NT2/D1 (cell line): Measurements from ENCODE around the gene ARL6IP4.

Source experiments
- DNase-seq: peaks from one replicate; pipeline ENCODE4 v3.0.0-alpha.2; 2011; ENCODE audit warnings: low read depth, low spot score
- H3K27me3 ChIP-seq: 2 replicates; pipeline ENCODE4 v1.6.0; 2011; ENCODE audit warnings: mild to moderate bottlenecking; ENCODE audit not compliant: insufficient read length, insufficient read depth
- H3K36me3 ChIP-seq: 2 replicates; pipeline ENCODE4 v1.6.1; 2011; ENCODE audit warnings: mild to moderate bottlenecking, low read length, mixed read lengths; ENCODE audit not compliant: insufficient read depth, insufficient read length
- H3K4me1 ChIP-seq: 2 replicates; pipeline ENCODE4 v1.5.1; 2011; ENCODE audit not compliant: insufficient read depth, insufficient read length
- H3K4me3 ChIP-seq: 2 replicates; pipeline ENCODE4 v1.5.1; 2011; ENCODE audit warnings: low read depth; ENCODE audit not compliant: insufficient read length
- H3K9ac ChIP-seq: 2 replicates; pipeline ENCODE4 v1.6.0; 2011; ENCODE audit warnings: low read depth; ENCODE audit not compliant: insufficient read length
- H3K9me3 ChIP-seq: 2 replicates; pipeline ENCODE4 v1.5.1; 2011; ENCODE audit warnings: mild to moderate bottlenecking, low read length; ENCODE audit not compliant: insufficient read depth
- SUZ12 ChIP-seq: IDR thresholded peaks from 2 replicates; pipeline ENCODE4 v1.6.1; 2011; ENCODE audit not compliant: insufficient read length, insufficient read depth; ENCODE audit errors: extremely low read depth
- YY1 ChIP-seq: IDR thresholded peaks from 2 replicates; pipeline ENCODE4 v1.6.1; 2011; ENCODE audit not compliant: insufficient read length, insufficient read depth
- ZNF274 ChIP-seq: IDR thresholded peaks from 2 replicates; pipeline ENCODE4 v1.6.1; 2011; ENCODE audit warnings: mild to moderate bottlenecking, low read depth, low read length

Gene ARL6IP4

DNA sequence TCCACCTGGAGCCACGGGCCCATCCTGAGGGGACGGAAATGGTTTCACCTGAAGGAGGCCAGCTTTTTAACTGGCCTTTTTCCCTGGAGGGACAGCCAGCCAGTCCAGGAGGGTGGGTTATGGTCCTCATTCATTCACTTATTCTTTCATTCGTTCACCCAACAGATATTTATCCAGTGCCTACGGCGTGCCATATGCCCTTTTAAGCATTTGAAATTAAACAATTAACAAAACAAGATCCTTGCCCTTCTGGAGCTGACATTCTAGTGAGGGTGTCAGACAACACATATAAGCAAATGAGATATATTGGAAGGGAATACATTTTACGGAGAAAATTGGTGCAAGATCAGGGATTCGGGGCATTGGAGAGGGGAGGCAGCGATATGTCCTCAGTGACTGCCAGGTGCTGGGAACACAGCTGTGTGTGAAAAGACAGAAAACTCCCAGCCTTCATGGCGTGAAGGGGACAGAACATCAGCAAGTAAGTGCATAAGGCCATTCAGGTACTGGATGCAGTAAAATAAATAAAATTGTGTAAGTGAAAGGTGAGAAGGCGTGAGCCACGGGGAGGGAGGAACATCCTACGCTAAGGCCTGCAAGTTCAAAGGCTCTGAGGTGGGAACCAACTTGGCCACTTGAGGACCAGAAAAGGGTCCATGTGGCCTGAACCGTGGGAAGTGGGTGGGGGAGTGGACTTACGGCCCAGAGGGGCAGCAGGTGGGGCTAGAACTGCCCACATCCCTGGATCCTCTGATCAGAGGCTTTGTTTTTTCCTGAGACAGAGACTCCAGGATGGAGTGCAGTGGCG lies 13.5 kb upstream of the ARL6IP4 start:
- no peaks in the 10 kb centered on the region for H3K27me3 ChIP-seq
- TF ChIP-seq ZNF274 (no peak), YY1 (no peak), SUZ12 (no peak)
- H3K4me3 ChIP-seq: no peak overlapping the region
- H3K9ac ChIP-seq: no peak overlapping the region
- peaks cover 13% of the 10 kb centered on the region for H3K4me1 ChIP-seq
- H3K36me3 ChIP-seq: no peaks in the 10 kb centered on the region
- no peaks in the 10 kb centered on the region for H3K9me3 ChIP-seq
- DNase-seq: no peak

DNA sequence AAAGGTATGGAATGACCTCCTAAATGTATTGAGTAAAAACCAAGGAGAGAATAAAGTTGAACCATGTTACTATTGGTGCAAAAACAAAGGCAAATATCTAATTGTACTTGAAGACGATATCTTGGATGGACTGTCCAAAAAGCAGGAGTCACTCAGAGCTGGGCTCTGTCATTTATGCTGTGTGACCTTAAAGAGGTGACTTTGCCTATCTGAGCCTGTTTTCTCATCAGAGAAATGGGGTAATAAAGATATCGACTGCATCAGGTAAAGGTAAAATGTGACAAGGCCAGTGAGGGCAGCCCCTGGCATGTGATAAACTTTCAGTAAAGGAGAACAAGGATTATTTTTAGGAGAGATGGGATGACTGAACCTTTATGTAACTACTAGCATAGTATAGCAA lies 12.4 kb upstream of the ARL6IP4 start:
- Histone ChIP-seq H3K27me3 (no peaks in the 10 kb centered on the region), H3K9ac (no peak overlapping the region), H3K4me3 (no peak overlapping the region), H3K36me3 (no peaks in the 10 kb centered on the region), H3K9me3 (no peaks in the 10 kb centered on the region), H3K4me1 (peaks cover 13% of the 10 kb centered on the region)
- TF ChIP-seq SUZ12: no peak
- TF ChIP-seq YY1: no peak
- TF ChIP-seq ZNF274: no peak
- no peak for DNase-seq

DNA sequence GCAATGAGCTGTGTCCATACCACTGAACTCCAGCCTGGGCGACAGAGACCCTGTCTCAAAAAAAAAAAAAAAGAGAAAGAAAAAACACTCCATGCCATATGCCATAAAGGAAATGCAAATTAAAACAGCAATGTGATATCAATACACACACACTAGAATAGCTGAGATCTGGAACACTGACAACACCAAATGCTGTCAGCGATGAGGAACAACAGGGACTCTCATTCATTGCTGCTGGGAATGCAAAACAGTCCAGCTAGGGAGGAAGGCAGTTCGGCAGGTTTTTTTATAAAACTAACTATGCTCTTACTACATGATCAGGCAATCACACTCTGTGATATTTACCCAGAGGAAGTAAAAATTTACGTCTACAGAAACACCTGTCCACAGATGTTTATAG lies 10.8 kb upstream of the ARL6IP4 start:
- DNase-seq: no peak
- Histone ChIP-seq H3K27me3 (no peaks in the 10 kb centered on the region), H3K4me3 (no peak overlapping the region), H3K36me3 (no peaks in the 10 kb centered on the region), H3K9ac (no peak overlapping the region), H3K9me3 (no peaks in the 10 kb centered on the region), H3K4me1 (peaks cover 6% of the 10 kb centered on the region)
- TF ChIP-seq ZNF274 (no peak), YY1 (no peak), SUZ12 (no peak)

DNA sequence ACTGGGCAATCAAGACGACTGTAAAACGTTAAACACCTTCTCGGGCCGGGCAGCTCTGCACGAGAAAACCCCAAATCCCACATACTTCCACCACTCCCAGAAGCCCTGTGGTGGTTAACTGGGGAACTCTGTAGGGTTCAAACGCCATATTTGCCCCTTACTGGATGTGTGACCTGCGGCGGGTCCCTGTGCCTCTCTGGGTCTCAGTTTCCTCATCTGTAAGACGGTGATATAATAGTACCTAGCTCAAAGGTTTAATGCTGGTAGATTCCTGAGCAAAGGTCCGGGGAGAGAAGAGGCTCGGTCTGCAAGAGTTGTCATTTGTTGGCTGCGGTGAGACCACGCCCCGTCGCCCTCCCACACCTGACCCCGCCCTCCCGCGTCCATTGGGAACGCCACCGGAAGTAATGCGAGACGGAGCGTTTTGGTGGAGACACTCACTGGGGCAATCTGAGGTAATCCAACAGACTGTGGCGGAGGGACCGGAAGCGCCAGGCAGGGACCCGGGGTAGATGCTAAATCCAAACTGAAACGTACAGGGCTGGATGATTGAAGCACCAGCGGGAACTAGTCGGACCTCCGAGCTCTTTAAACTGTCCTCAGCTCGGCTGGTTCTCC lies 6.1 kb upstream of the ARL6IP4 start:
- Histone ChIP-seq H3K9ac (peak overlapping the region; percentile 98), H3K36me3 (peaks cover 28% of the 10 kb centered on the region), H3K9me3 (no peaks in the 10 kb centered on the region), H3K27me3 (no peaks in the 10 kb centered on the region), H3K4me1 (peaks cover 4% of the 10 kb centered on the region), H3K4me3 (peak overlapping the region; percentile 99)
- TF ChIP-seq YY1 (no peak), ZNF274 (no peak), SUZ12 (peak; percentile 27)
- peak; percentile 99 for DNase-seq

- H3K4me1 ChIP-seq: peaks cover 8% of the 10 kb centered on the region
- H3K4me3 ChIP-seq: peak within 1 kb of the TSS; percentile 99
- H3K27me3 ChIP-seq: no peaks in the 10 kb centered on the region
- DNase-seq: peak; percentile 88
- H3K9me3 ChIP-seq: no peaks in the 10 kb centered on the region
- TF ChIP-seq YY1: peak; percentile 59
- no peak for TF ChIP-seq SUZ12
- H3K9ac ChIP-seq: peak within 1 kb of the TSS; percentile 98
- peaks cover 28% of the 10 kb centered on the region for H3K36me3 ChIP-seq
Observed at GRCh38 chr12:122974892-122975789, 5.3 kb upstream of the ARL6IP4 start, which contains the start of gene OGFOD2. TSS of gene OGFOD2 (plus strand) at chr12:122975244. CDS start at chr12:122975252, 8 bp downstream.

DNA sequence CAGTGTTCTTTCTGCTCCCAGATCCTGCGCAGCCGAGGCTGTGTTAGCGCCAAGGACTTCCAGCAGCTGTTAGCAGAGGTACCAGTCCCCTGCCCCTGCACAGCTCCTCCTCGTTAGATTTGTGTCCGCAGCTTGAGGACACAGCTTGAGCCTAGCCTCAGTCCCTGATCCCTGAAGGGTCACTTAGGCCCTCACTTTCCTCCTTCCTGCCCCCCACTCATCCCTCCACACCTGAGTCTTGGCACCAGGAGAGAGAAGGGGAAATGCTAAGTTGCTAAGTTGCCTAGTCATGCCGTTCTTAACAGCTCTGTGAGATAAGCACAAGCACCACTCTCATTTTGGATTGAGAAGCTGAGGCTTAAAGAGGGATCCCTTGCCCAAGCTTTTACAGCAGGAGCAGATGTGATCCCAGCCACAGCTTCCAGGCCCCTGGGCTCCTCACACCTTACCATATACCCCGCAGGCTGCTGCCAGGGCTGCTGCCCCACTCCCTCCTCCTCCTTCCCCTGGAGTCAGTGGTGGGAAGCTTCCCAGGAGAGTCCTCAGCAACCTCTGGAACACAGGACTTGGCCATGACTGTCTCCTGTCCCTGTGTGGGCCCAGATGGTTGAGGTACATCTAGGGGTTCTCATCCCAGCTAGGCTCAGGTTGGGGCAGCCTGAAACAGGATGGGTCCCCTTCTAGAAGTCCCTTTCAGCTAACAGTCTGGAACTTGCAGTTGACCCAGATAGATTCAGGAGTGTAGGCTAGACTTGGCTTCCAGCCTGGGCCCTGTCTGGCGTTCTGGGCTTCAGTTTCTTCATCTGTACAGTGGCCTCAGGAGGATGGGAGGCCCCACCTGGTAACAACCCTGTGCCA lies 4.5 kb upstream of the ARL6IP4 start:
- Histone ChIP-seq H3K27me3 (no peaks in the 10 kb centered on the region), H3K4me1 (peaks cover 8% of the 10 kb centered on the region), H3K36me3 (peaks cover 28% of the 10 kb centered on the region), H3K9ac (peak overlapping the region; percentile 98), H3K9me3 (no peaks in the 10 kb centered on the region), H3K4me3 (peak overlapping the region; percentile 99)
- TF ChIP-seq ZNF274 (no peak), SUZ12 (no peak), YY1 (no peak)
- no peak for DNase-seq
